Gastroesophageal sphincter (tissue), 3 donors: Measurements from ENCODE around the gene CSNK2B.

Experiments used
- CTCF ChIP-seq, 4 experiments: fragments of 200-600 bp in 2 of 4; fragments of 450-650 bp in 2 of 4; sonication (generic) in 1 of 4; IDR thresholded peaks; one replicate each; pipeline ENCODE4 v1.5.1; 2017 to 2019; ENCODE audit warnings: antibody characterized with exemption in 4 of 4, mild to moderate bottlenecking in 2 of 4, moderate library complexity in 2 of 4
- EP300 ChIP-seq: sonication (generic); formaldehyde crosslinking; IDR thresholded peaks from one replicate; pipeline ENCODE4 v1.6.1; 2017; ENCODE audit warnings: antibody characterized with exemption, mild to moderate bottlenecking
- POLR2A ChIP-seq, 2 donors: fragments of 450-650 bp; IDR thresholded peaks; one replicate each; pipeline ENCODE4 v1.6.1; 2017; ENCODE audit warnings: antibody characterized with exemption in 2 of 2, mild to moderate bottlenecking in 2 of 2, moderate library complexity in 1 of 2

DNA sequence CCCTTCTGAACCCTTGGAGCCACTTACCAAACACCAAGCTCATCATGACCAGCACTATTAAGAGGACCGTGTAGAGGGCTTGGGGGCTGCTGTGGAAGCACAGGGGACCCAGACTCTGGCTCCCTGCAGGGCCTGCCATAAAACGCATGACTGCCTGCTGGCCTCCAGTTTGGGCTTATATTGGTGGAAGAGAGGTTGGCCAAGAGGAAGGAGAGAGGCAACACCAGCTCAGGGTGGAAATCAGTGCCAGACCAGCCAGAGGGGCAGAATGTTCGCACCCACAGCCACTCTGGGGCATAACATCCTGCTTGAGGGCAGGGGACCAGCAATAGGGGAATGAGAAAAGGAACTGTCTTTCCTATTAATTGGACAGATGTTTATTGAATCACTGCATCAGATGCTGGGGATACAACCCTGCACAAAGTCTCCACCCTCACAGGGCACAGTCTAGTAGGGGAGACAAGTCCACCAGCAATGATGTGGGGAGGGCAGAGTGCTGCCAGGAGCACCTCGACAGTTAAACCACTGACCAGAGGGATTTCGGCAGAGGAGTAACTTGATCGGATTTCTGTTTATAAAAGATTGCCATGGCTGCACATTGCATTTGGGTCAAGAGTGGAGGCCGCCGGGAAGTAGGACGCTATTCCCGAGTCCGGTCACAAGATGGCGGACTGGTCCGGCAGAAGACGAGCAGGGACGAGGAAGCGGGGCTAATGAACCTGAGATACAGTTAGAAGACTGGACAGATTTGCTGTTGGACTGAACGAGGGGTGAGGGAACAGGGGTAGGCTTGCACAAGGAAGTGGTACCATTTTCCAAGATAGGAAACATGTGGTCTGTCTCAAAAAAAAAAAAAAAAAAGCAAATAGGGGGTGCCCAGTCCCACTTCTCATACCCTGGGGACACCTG lies 14.6 kb downstream of the CSNK2B start, which contains the start of gene LY6G5C:
- TF ChIP-seq CTCF (IDR thresholded peaks at IDR 0.05), result peak in 3 of 4 experiments; percentile 66 to 85 (median 67)
- TF ChIP-seq EP300, result no peak
- TF ChIP-seq POLR2A (IDR thresholded peaks at IDR 0.05), result no peak
